Measurements from ENCODE around the gene SCN3B.

Gene SCN3B

GRCh38 chr11:123594188-123594901 is 60.1 kb downstream of the SCN3B start:
- no peak for FAIRE-seq

- FAIRE-seq: no peak
These were observed 60.9 kb downstream of the SCN3B start for GRCh38 chr11:123593570-123593969.

DNA sequence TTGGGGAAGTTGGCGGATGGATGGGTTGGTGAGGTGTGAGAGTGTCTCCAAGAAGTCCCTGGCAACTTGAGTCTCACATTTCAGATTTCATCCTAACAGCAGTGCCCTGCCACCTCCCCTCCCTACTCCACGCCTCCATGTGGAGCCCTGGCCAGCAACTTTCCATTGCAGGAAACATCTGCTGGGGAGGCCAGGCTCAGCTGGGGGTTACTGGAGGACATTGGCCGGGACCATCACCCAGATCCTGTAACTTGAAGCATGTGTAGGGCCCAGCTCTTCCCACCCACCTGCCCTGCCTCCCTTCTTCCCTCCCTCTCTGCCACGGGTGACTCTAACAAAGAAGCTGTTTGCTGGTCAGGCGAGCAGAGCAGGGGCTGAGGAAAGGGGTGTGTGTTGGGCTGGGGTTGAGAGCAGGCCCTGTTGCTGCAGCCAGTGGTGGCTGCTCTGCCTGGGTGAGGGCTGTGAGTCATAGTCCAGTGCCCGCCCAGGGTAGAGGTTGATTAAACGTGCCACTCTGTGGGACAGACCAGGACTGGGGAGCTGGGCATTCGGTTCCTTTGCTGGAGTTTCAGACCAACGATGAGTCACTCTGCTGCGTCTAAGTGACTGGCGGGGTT is 64.0 kb downstream of the SCN3B start:
- no peak for FAIRE-seq

- no peak for FAIRE-seq
These were observed 65.6 kb downstream of the SCN3B start for GRCh38 chr11:123588864-123589262.

GRCh38 chr11:123588117-123588863 is 66.1 kb downstream of the SCN3B start:
- FAIRE-seq: no peak

DNA sequence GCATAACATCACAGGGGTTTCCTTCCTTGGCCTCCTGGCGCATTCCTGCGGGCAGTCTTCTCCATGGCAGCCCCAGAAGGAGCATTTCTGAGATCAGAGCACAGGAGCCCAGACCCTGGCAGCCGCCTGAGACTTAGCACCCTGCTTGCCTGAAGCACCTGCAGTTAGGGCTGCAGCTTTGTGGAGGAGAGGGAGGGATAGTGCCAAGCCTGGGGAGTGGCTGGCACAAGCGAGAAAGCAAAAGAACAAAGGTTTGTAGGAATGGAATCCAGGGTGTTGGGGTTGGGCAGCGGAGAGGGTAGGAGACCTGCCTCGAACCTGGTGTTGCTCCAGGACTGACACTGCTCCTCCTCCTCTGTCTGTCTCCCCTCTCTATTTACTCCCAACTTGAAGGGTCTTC is 66.9 kb downstream of the SCN3B start:
- no peak for FAIRE-seq

DNA sequence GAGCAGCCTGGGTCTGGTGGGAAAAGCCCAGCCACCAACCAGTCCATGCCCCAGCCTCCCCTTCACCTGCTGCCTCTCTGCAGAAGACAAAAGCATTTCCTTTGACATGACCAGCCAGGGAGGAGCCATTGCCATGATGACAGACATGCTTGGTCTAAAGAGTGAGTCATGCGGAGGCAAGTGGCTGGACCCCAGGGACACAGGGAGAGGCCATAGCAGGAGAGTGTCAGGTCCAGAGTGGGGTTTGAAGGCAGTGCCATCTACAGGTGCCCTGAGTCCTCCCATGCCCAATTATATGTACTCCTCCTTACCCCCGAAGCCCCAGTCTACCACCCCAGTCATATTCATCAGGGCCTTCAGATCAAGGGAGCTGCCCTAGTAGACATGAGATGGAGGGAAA is 67.4 kb downstream of the SCN3B start:
- no peak for FAIRE-seq

DNA sequence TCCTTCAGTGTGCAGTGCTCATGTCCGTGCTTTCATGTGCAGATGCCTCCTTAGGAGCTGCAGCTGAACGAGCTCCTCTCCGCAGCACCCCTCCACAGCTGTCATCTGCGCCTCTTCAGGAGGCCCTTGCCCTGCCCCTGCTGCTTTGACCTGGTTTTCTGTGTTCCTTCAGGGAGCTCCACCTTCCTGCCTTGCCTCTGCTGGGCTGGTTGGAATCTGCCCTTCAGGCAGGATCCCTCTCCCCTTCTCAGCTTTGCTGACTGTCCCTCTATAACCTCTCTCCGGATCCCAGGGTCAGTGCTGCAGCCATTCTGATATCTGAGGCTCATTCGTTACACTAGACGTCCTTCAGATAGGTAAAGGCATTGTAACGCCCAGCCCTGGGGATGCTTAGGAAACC is 67.9 kb downstream of the SCN3B start:
- no peak for FAIRE-seq

- no peak for FAIRE-seq
These were observed 68.7 kb downstream of the SCN3B start for GRCh38 chr11:123585706-123586105.

- FAIRE-seq: no peak
These were observed 69.2 kb downstream of the SCN3B start for GRCh38 chr11:123585206-123585605.

DNA sequence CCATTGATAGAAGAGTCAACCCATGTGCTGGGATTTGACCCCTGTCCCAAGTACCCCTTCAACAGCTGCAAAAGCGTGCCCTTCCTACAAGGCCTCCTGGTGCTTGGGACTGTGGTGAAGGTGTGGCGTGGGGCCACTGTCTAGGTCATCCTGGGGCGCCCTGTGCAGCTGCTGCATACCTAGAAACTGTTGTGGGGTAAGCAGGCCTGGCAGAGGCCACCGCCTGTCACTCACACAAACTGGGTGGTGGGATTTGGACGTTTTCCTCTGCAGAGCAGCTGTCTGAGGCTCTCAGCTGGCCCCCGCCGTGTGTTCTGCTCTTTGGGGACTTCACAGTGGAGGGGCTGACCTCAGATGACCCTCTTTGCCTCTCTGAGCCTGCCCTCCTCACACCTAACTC is 69.7 kb downstream of the SCN3B start:
- FAIRE-seq: no peak

DNA sequence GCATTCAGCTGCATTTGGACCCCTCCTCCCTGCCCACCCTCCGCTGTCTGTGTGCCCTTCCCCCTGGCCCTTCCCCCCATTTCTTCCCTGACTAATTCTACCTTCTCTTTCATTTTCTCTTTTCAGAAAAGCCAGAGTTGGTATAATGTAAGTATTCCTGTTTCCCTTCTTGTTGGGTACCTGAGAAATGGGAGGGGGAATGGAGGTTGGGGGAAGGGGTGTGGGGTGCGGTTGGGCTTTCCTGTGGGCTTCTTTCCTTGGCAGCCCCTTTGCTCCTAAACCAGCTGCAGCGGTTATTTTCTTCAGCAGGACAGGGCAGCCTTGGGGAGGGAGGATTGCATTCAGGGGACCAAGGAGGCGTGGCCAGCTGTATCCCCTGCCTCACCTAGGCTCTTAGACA is 70.2 kb downstream of the SCN3B start:
- FAIRE-seq: no peak

GRCh38 chr11:123582992-123583504 is 71.4 kb downstream of the SCN3B start:
- FAIRE-seq: no peak

- FAIRE-seq: no peak
These were observed 72.6 kb downstream of the SCN3B start for GRCh38 chr11:123581651-123582399.

- FAIRE-seq: no peak
These were observed 73.7 kb downstream of the SCN3B start for GRCh38 chr11:123580557-123581275.

DNA sequence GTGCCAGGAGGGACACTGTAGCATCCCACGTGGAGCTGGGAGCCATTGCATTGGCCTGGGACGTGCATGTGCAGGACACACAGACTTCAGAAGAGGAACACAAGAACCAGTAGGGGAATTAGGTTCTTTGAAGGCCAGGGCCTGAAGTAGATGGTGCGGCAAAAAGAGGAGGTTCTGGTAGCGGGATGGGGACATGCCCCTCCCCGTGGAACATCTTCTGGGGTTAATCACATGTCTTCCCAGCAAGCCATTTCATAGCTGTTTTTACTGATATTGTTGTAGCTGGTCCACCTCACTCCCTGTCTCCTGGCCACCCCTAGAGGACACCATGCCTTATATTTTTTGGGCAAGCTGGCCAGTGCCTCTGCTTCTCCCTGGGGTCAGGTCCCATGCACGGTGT is 74.3 kb downstream of the SCN3B start:
- no peak for FAIRE-seq

DNA sequence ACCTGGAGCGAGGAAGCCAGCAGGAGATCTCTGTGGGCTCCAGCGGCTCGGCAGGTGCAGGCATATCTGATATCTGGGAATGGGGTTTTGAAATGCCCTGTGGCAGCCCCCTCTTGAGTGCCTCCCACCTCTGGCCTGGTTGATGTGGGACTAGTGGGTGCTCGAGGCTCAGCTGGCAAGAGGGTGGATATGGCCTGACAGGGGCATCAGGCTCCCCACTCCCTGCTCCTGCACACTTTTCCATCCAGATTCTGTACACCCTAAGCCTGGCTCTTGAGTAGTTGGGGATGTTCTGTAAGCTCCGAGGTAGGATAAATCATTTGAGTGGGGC is 75.0 kb downstream of the SCN3B start:
- no peak for FAIRE-seq
